NT2/D1 (cell line): Measurements from ENCODE around the gene FBXO9.

Source experiments
- SUZ12 ChIP-seq: IDR thresholded peaks from 2 replicates; pipeline ENCODE4 v1.6.1; 2011; ENCODE audit not compliant: insufficient read length, insufficient read depth; ENCODE audit errors: extremely low read depth
- YY1 ChIP-seq: IDR thresholded peaks from 2 replicates; pipeline ENCODE4 v1.6.1; 2011; ENCODE audit not compliant: insufficient read length, insufficient read depth
- ZNF274 ChIP-seq: IDR thresholded peaks from 2 replicates; pipeline ENCODE4 v1.6.1; 2011; ENCODE audit warnings: mild to moderate bottlenecking, low read depth, low read length

DNA sequence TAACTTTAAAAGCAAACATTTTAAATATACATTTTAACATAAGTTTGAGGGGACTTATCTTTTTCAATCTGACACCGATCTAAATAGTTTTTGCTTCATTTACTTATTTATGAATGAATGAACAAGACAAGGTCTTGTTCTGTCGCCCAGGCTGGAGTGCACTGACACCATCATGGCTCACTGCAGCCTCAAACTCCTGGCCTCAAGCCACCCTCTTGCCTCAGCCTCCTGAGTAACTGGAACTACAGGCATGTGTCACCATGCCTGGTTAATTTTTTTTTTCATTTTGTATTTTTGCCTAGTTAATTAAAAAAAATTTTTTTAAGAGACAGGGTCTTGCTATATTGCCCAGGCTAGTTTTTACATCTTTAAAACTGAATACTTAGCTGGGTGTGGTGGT is 25.4 kb downstream of the FBXO9 start:
- TF ChIP-seq SUZ12: no peak
- TF ChIP-seq YY1: no peak
- TF ChIP-seq ZNF274: no peak
